HPDE6-E6E7 (cell line): ENCODE data around the gene ZNF485.
"Not testable (repeated sequence)": the region's sequence is repeated elsewhere in the genome, so short reads cannot be mapped to it uniquely, and the experiment has no call there.

Experiments
- DNase-seq: peaks from one replicate; pipeline ENCODE4 v3.0.0; 2011; ENCODE audit warnings: missing footprints; ENCODE audit errors: extremely low spot score

Gene ZNF485

GRCh38 chr10:43605850-43606322 is 352 bp upstream of the ZNF485 start:
- no peak for DNase-seq

GRCh38 chr10:43607199-43607573 is 948 bp downstream of the ZNF485 start:
- no peak for DNase-seq

DNA sequence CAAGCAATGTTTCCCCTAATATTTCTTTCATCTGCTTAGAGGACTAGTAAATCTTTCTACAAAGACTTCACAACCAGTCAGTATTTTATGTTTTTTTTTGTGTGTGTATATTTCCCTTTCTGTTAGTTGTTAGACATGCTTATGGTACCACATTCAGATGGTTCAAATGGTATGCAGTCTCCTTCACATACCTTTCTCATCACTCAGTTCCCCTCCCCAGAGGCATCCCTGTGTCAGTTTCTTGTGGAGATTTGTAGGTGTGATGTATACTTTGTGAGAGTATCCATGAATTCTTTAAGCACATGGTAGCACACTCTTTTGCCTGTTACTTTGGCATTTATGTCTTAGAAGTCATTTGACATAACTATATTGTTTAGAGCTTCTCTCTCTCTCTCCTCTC is 4.4 kb downstream of the ZNF485 start:
- no peak for DNase-seq

DNA sequence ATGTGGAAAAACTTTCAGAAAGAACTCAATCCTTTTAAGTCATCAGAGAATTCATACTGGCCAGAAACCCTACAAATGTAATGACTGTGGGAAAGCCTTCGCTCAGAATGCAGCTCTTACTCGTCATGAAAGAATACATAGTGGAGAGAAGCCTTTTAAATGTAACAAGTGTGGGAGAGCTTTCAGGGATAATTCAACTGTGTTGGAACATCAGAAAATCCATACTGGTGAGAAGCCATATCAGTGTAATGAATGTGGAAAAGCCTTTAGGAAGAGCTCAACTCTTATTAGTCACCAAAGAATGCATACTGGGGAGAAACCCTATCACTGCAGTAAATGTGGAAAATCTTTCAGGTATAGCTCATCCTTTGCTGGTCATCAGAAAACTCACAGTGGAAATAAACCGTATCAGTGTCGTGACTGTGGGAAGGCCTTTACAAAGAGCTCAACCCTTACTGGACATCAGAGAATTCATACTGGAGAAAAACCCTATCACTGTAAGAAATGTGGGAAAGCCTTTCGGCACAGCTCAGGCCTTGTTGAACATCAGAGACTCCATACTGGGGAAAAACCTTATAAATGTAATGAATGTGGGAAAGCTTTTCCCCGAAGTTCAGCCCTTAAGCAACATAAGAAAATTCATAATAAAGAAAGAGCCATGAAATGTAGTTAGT is 10.6 kb downstream of the ZNF485 start:
- DNase-seq, result no peak

DNA sequence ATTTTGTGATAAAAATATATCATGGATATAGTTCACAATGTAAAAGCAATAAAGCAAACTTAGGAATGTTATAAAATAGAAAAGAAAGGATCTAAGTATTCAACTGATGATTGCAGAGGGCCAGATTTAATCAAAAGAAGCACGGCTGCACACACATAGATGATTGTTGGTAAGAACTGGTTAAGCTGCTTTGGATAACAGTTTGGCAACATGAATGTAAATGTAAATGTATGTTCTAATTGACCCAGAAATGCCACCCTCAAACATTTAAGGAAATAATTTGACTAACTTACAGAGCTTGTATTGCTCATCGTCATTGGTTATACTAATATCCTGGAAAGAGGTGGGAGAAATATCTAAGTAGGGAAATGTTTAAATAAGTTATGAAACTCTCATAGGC is 13.1 kb downstream of the ZNF485 start:
- no peak for DNase-seq

GRCh38 chr10:43622038-43622437 is 15.8 kb downstream of the ZNF485 start:
- DNase-seq, result no peak

GRCh38 chr10:43623351-43623750 is 17.1 kb downstream of the ZNF485 start:
- DNase-seq, result no peak

- DNase-seq, result no peak
These were observed 21.7 kb downstream of the ZNF485 start for GRCh38 chr10:43627942-43628341.

DNA sequence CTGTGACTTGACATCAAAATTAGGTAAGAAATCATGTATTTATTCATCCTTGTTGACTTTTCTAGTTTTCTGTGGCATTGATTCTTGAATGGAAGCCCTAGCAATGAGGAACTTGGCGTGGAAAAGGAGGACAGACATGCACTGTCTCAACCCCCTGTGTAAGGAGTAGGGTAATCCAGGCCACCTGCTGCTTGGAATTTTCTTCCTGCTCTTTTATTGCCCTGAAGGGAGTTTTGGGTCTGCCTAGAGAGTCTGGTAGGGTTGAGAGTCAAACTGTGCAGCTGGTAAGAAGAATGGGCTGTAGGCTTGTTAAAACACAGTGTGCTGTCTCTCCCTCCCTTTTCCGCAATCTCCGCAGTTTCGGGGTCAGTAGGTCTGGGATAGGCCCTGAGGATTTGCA is 22.7 kb downstream of the ZNF485 start:
- no peak for DNase-seq

GRCh38 chr10:43635816-43636215 is 29.6 kb downstream of the ZNF485 start:
- not testable (repeated sequence) for DNase-seq

- no peak for DNase-seq
These were observed 34.4 kb downstream of the ZNF485 start for GRCh38 chr10:43640603-43641002.

GRCh38 chr10:43644252-43644651 is 38.0 kb downstream of the ZNF485 start:
- DNase-seq, result no peak

GRCh38 chr10:43645866-43646265 is 39.6 kb downstream of the ZNF485 start:
- DNase-seq, result no peak

- no peak for DNase-seq
These were observed 41.3 kb downstream of the ZNF485 start for GRCh38 chr10:43647576-43647975.

DNA sequence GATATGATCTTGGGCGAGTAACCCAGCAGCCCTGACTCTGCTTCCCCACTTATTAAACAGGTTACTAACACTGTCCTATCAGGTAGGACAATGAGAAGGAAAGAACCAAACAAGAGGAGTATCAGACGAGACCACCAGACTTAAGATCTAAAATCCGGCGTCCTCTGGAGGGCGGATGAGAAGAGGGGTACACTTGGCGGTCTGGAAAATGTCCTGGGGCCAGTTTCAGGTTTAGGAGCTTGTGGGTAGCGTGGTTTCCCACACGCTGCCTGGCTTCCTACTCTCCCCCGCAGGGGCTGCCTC is 41.8 kb downstream of the ZNF485 start:
- DNase-seq, result no peak

DNA sequence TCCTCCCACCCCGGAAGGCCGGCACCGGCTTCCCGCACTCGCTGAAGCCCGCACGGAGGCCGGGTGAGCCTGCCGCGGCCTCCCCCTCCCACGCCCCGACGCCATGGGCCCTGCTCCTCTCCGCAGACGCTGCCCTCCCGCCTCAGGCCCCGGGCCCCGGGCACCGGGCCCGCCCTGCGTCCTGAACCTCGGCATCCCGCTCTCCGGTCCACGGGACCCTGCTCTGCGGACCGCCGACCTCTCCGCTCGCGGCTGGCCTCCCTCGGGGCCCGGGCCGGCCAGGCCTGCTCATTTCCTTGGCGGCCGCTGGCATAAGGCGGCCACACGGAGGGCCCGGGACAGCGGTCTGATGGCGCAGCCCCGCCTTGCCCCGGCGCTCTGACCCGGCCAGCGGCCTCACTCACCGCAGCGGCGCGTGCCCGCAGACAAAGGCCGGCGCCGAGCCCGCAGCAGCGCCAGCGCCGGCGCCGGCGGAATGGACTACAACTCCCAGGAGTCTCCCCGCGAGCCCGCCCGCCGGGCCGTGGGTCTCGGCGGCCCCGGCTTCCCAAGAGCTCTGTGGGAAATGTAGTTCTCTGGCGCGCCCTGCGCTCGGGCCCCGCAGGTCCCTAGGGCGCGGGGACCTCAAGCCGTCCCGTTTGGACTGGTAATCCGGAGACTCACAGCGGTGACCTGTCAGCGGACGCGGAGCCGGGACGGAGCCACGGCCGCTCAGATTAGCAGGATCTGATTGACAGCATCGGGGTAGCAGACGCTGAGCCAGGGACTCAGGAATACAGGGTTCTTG is 42.4 kb downstream of the ZNF485 start, which contains the start of gene ZNF32:
Gene ZNF32, minus strand, starts transcription at position 484 of the 787 bp plus-strand sequence. CDS start 2,748 bp downstream, outside the sequence.
- DNase-seq, result peak; percentile 84

- DNase-seq, result no peak
These were observed 42.9 kb downstream of the ZNF485 start for GRCh38 chr10:43649185-43649523.

GRCh38 chr10:43653746-43654145 is 47.5 kb downstream of the ZNF485 start:
- DNase-seq, result no peak

DNA sequence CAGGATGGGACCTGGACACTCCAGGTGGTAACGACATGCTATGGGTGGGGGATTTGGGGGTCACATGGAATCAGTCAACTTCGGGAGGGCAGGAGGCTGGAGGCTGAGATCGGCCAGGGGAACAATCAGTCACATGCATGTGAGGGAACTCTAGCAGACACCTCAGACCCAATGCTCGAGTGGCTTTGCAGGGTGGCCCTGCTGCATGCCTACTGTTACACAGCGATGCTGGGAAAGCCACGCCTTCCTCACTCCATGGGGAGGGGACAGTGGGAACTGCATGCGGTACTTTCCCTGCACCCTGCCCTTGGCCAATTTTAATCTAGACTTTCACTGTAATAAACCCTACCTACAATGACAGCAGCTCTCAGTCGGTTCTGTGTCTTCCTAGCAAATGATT is 49.1 kb downstream of the ZNF485 start:
- no peak for DNase-seq

DNA sequence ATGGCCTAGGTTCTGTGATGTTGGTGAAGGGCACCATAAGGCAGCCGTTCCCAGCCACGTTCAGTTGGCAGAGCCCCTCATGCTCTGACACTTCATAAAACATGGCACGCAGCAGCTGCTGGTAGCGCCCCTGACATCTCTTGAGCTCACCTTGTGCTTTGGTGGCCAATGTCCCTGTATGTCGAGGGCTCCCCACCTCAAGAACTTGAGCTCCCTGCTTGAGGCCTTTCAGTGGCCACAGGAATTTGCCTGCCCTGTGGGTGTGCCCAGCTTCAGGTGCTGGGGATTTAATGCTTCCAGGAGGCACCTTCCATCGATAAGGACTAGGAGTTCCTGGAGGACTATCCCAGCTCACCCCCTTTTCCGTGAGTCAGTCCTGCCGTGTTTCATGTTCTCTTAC is 52.0 kb downstream of the ZNF485 start:
- no peak for DNase-seq

DNA sequence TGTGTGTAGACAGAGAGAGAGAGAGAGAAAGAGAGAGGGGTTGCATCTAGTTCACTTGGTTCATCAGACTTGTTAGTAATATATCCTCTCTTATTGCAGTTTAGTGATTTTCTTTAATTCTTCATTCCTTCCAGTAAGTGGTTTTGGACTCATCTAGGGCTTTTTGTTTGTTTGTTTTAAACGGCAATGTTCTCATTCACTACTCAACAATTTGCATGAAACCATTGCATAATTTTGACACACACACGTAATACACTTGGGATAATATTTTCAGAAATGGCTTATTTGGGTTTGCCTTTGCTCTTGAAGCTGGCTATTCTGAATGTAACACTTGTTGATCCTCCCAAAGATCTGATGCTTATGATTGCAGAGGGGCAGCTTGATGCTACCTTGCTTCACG is 58.8 kb downstream of the ZNF485 start:
- no peak for DNase-seq

GRCh38 chr10:43666552-43666951 is 60.3 kb downstream of the ZNF485 start:
- no peak for DNase-seq

GRCh38 chr10:43667317-43667731 is 61.1 kb downstream of the ZNF485 start:
- DNase-seq, result no peak
